Lung (tissue), 12 donors: ENCODE data around the gene BAG5. TPM values are rescaled to one million over a fixed set of nuclear protein-coding genes. Genes with fewer than 3 reads are reported as not detected.

Experiments used
- ATAC-seq: fragments of 200-7000 bp; cut with Tn5 transposase; one replicate; pipeline ENCODE4 v1.9.1; 2020; ENCODE audit warnings: moderate number of reproducible peaks; ENCODE audit not compliant: insufficient read depth, low FRiP score
- DNase-seq, 3 donors: peaks; one replicate each; pipeline ENCODE4 v3.0.0-alpha.2; 2013 to 2017
- H3K27ac ChIP-seq, 2 donors: one replicate each; pipeline ENCODE4 v1.5.1; 2013; ENCODE audit warnings: mild to moderate bottlenecking in 2 of 2, moderate library complexity in 2 of 2, control low read depth in 1 of 2, inconsistent platforms in 1 of 2, low read depth in 1 of 2, low read length in 1 of 2
- H3K27me3 ChIP-seq, 3 donors: one replicate each; pipeline ENCODE4 v1.5.1; 2013; ENCODE audit warnings: low read length in 2 of 3; ENCODE audit not compliant: control insufficient read depth in 3 of 3, insufficient read depth in 3 of 3
- H3K36me3 ChIP-seq, 4 donors: one replicate each; pipeline ENCODE4 v1.5.1; 2013; ENCODE audit warnings: low read length in 4 of 4, mild to moderate bottlenecking in 1 of 4, moderate library complexity in 1 of 4; ENCODE audit not compliant: control insufficient read depth in 4 of 4, insufficient read depth in 4 of 4
- H3K4me1 ChIP-seq, 5 donors: one replicate each; pipeline ENCODE4 v1.5.1; 2013; ENCODE audit warnings: low read length in 5 of 5, mild to moderate bottlenecking in 2 of 5, moderate library complexity in 1 of 5; ENCODE audit not compliant: control insufficient read depth in 5 of 5, insufficient read depth in 5 of 5
- H3K4me3 ChIP-seq: one replicate; pipeline ENCODE4 v1.5.1; 2013; ENCODE audit warnings: mild to moderate bottlenecking, control low read depth, moderate library complexity
- H3K9ac ChIP-seq, 2 donors: one replicate each; pipeline ENCODE4 v1.5.1; 2013; ENCODE audit warnings: low read length in 2 of 2, control low read depth in 1 of 2; ENCODE audit not compliant: insufficient read depth in 1 of 2
- H3K9me3 ChIP-seq, 4 donors: one replicate each; pipeline ENCODE4 v1.5.1; 2013; ENCODE audit warnings: low read length in 3 of 4, mild to moderate bottlenecking in 1 of 4, moderate library complexity in 1 of 4; ENCODE audit not compliant: control insufficient read depth in 4 of 4, insufficient read depth in 3 of 4
- CTCF ChIP-seq: IDR thresholded peaks from 2 replicates; pipeline ENCODE4 v1.5.1; 2012; ENCODE audit warnings: mild to moderate bottlenecking; ENCODE audit errors: control extremely low read depth, extremely low read depth
- WGBS, 2 donors: extraction: QIAGEN DNeasy Blood & Tissue Kit; methylation state at CpG; one replicate each; pipeline ENCODE4 v1.1.7; 2013; 5-methylcytosine and 5-hydroxymethylcytosine counted together
- polyA plus RNA-seq, 2 donors: library from polyadenylated mRNA; stranded (reverse); fragments of 200-250 nt; gene quantifications; one replicate each; pipeline ENCODE4 v1.2.1, GENCODE V29; 2013
- total RNA-seq, 2 donors: library from RNA; depleted of rRNA in 1 of 2; stranded (reverse); fragments of >200 nt in 1 of 2; gene quantifications; one replicate each; pipeline ENCODE4 v1.2.1, GENCODE V29; 2014 to 2021
- donor health status: control.
- donor health status: control.
- donor health status: Bipolar disorder and iron deficiency.
- donor health status: healthy.
- donor health status: DM: yes; HTN: yes; CAD: no.

Gene BAG5
- total and polyA plus RNA-seq, 4 donors: 8.7 to 26.0 (median 18.5) TPM

- no peak overlapping the region for H3K4me3 ChIP-seq
- no peak for ATAC-seq
- H3K9ac ChIP-seq: no peak overlapping the region
- H3K36me3 ChIP-seq: no peaks in the 10 kb centered on the region
- no peak for DNase-seq
- no peaks in the 10 kb centered on the region for H3K27me3 ChIP-seq
- H3K27ac ChIP-seq: peak overlapping the region in 1 of 2 donors; percentile 80
- no peak for TF ChIP-seq CTCF
- H3K4me1 ChIP-seq: peaks cover 0 to 43% (median 21%) of the 10 kb centered on the region in 5 donors
- no peaks in the 10 kb centered on the region for H3K9me3 ChIP-seq
- 64 to 80% methylated on average over 10 of the region's 10 CpGs for WGBS, 2 donors
Observed at GRCh38 chr14:103520269-103520656, 42.2 kb downstream of the BAG5 start.

GRCh38 chr14:103519837-103520212 lies 42.6 kb downstream of the BAG5 start:
- peaks cover 0 to 39% (median 21%) of the 10 kb centered on the region in 5 donors for H3K4me1 ChIP-seq
- no peaks in the 10 kb centered on the region for H3K9me3 ChIP-seq
- DNase-seq (no peak), ATAC-seq (no peak)
- H3K9ac ChIP-seq: no peak overlapping the region
- WGBS, 2 donors: 73 to 84% methylated on average over 22 of the region's 22 CpGs
- no peaks in the 10 kb centered on the region for H3K36me3 ChIP-seq
- no peak overlapping the region for H3K4me3 ChIP-seq
- TF ChIP-seq CTCF: no peak
- no peaks in the 10 kb centered on the region for H3K27me3 ChIP-seq
- H3K27ac ChIP-seq: peak overlapping the region in 1 of 2 donors; percentile 30

GRCh38 chr14:103519043-103519836 lies 43.2 kb downstream of the BAG5 start:
- Histone ChIP-seq H3K27ac (peak overlapping the region in 1 of 2 donors; percentile 33), H3K4me3 (no peak overlapping the region), H3K9me3 (no peaks in the 10 kb centered on the region), H3K4me1 (peaks cover 0 to 34% (median 21%) of the 10 kb centered on the region in 5 donors), H3K36me3 (no peaks in the 10 kb centered on the region), H3K9ac (no peak overlapping the region), H3K27me3 (no peaks in the 10 kb centered on the region)
- WGBS, 2 donors: 35 to 39% methylated on average over 12 to 13 of the region's 13 CpGs
- no peak for ATAC-seq
- DNase-seq: no peak
- TF ChIP-seq CTCF: no peak
